Measurements from ENCODE around the gene TM2D3.

The TM2D3 gene

GRCh38 chr15:101621961-101622360, 30.2 kb downstream of the TM2D3 start:
- DNase-seq (ENCODE audit: low read depth) = no peak

- DNase-seq (ENCODE audit: low read depth) = no peak
Observed at GRCh38 chr15:101620671-101621070, 31.5 kb downstream of the TM2D3 start.

GRCh38 chr15:101619615-101619865, 32.6 kb downstream of the TM2D3 start:
- DNase-seq (ENCODE audit: low read depth) = no peak

- no peak for DNase-seq (ENCODE audit: low read depth)
Observed at GRCh38 chr15:101618851-101619614, 33.1 kb downstream of the TM2D3 start.

GRCh38 chr15:101618076-101618475, 34.1 kb downstream of the TM2D3 start:
- no peak for DNase-seq (ENCODE audit: low read depth)

- no peak for DNase-seq (ENCODE audit: low read depth)
Observed at GRCh38 chr15:101617390-101617965, 34.7 kb downstream of the TM2D3 start.

- no peak for DNase-seq (ENCODE audit: low read depth)
Observed at GRCh38 chr15:101615986-101616848, 36.0 kb downstream of the TM2D3 start.

- no peak for DNase-seq (ENCODE audit: low read depth)
Observed at GRCh38 chr15:101615414-101615985, 36.7 kb downstream of the TM2D3 start.

- DNase-seq (ENCODE audit: low read depth) = no peak
Observed at GRCh38 chr15:101614761-101615160, 37.4 kb downstream of the TM2D3 start.

- no peak for DNase-seq (ENCODE audit: low read depth)
Observed at GRCh38 chr15:101614001-101614585, 38.1 kb downstream of the TM2D3 start.

GRCh38 chr15:101613130-101614000, 38.8 kb downstream of the TM2D3 start:
- DNase-seq (ENCODE audit: low read depth) = no peak

GRCh38 chr15:101612676-101613075, 39.5 kb downstream of the TM2D3 start:
- DNase-seq (ENCODE audit: low read depth) = no peak

GRCh38 chr15:101611580-101612299, 40.4 kb downstream of the TM2D3 start:
- DNase-seq (ENCODE audit: low read depth) = no peak

GRCh38 chr15:101611007-101611406, 41.2 kb downstream of the TM2D3 start:
- DNase-seq (ENCODE audit: low read depth) = no peak

GRCh38 chr15:101610611-101611000, 41.6 kb downstream of the TM2D3 start:
- DNase-seq (ENCODE audit: low read depth) = no peak

GRCh38 chr15:101609742-101610610, 42.2 kb downstream of the TM2D3 start:
- no peak for DNase-seq (ENCODE audit: low read depth)

GRCh38 chr15:101608201-101608600, 44.0 kb downstream of the TM2D3 start:
- DNase-seq (ENCODE audit: low read depth) = no peak

- no peak for DNase-seq (ENCODE audit: low read depth)
Observed at GRCh38 chr15:101607108-101607507, 45.1 kb downstream of the TM2D3 start.

GRCh38 chr15:101604124-101604874, 47.9 kb downstream of the TM2D3 start:
- DNase-seq (ENCODE audit: low read depth) = no peak
